Right cardiac atrium (tissue), 5 donors: ENCODE data around the gene COL19A1. TPM values are rescaled to one million over a fixed set of nuclear protein-coding genes. Genes with fewer than 3 reads are reported as not detected.

Source experiments
- ATAC-seq, 2 donors: fragments of 200-7000 bp; cut with Tn5 transposase; one replicate each; pipeline versions ENCODE4 v1.8.0 to v1.9.1; 2020; ENCODE audit warnings: moderate library complexity in 2 of 2, mild to moderate bottlenecking in 1 of 2
- DNase-seq, 3 donors: peaks; one replicate each; pipeline ENCODE4 v3.0.0-alpha.2; 2020
- H3K27ac ChIP-seq: one replicate; pipeline ENCODE4 v1.5.1; 2013; ENCODE audit warnings: mild to moderate bottlenecking, low read length, control low read depth, moderate library complexity
- H3K27me3 ChIP-seq: one replicate; pipeline ENCODE4 v1.6.1; 2013; ENCODE audit not compliant: control insufficient read depth, insufficient read depth
- H3K4me1 ChIP-seq: one replicate; pipeline ENCODE4 v1.6.1; 2013; ENCODE audit warnings: low read length; ENCODE audit not compliant: control insufficient read depth, insufficient read depth
- H3K4me3 ChIP-seq: one replicate; pipeline ENCODE4 v1.5.1; 2013; ENCODE audit warnings: low read length, control low read depth
- H3K9me3 ChIP-seq: one replicate; pipeline ENCODE4 v1.6.1; 2013; ENCODE audit warnings: low read length; ENCODE audit not compliant: control insufficient read depth
- WGBS: extraction: QIAGEN DNeasy Blood & Tissue Kit; methylation state at CpG from one replicate; pipeline ENCODE4 v1.1.7; 2013; 5-methylcytosine and 5-hydroxymethylcytosine counted together
- intact Hi-C, 4 donors: fragments of 100-400 bp; cut with DNase I; formaldehyde crosslinking; loops; one replicate each; pipeline versions ENCODE4 v1.11.0 to v1.14.0; 2022 to 2023
- polyA plus RNA-seq: library from polyadenylated mRNA; stranded (reverse); fragments of 200-250 nt; gene quantifications from one replicate; pipeline ENCODE4 v1.2.3, GENCODE V29; 2013
- total RNA-seq, 4 donors: library from RNA; stranded (reverse); fragmentation: NEBNext Ultra II Directional; extraction: Animal tissue kit (Norgen Biotek cat#: 25700); gene quantifications; one replicate each; pipeline ENCODE4 v1.2.1, GENCODE V29; 2021
- donor health status: healthy with polysubstance abuse.
- donor health status: DM: no; HTN: yes; CAD: no.
- donor health status: DM: no; HTN: no; CAD: no.
- donor health status: DM: no; HTN: yes; CAD: no; lungs with severe emphysema.
- donor health status: DM: yes; HTN: yes; CAD: no.

The COL19A1 gene
- total and polyA plus RNA-seq, 5 donors, result 1.0 to 6.0 (median 3.6) TPM

GRCh38 chr6:70028246-70028645 lies 161.9 kb downstream of the COL19A1 start:
- DNase-seq (no peak), ATAC-seq (no peak)
- 52% methylated on average over 1 of the region's 1 CpG for WGBS
- intact Hi-C loops, result no loop called here
- Histone ChIP-seq H3K9me3 (no peaks in the 10 kb centered on the region), H3K4me1 (no peaks in the 10 kb centered on the region), H3K27me3 (no peaks in the 10 kb centered on the region), H3K27ac (no peak overlapping the region), H3K4me3 (no peak overlapping the region)

- Histone ChIP-seq H3K27ac (no peak overlapping the region), H3K27me3 (no peaks in the 10 kb centered on the region), H3K9me3 (no peaks in the 10 kb centered on the region), H3K4me3 (no peak overlapping the region), H3K4me1 (no peaks in the 10 kb centered on the region)
- intact Hi-C loops, result no loop called here
- ATAC-seq, result no peak
- no peak for DNase-seq
These were observed 162.6 kb downstream of the COL19A1 start for GRCh38 chr6:70028926-70029325.

GRCh38 chr6:70033781-70034180 lies 167.4 kb downstream of the COL19A1 start:
- Histone ChIP-seq H3K27me3 (no peaks in the 10 kb centered on the region), H3K9me3 (no peaks in the 10 kb centered on the region), H3K4me1 (no peaks in the 10 kb centered on the region), H3K27ac (no peak overlapping the region), H3K4me3 (no peak overlapping the region)
- no peak for ATAC-seq
- intact Hi-C loops, result no loop called here
- 93% methylated on average over 3 of the region's 3 CpGs for WGBS
- no peak for DNase-seq

DNA sequence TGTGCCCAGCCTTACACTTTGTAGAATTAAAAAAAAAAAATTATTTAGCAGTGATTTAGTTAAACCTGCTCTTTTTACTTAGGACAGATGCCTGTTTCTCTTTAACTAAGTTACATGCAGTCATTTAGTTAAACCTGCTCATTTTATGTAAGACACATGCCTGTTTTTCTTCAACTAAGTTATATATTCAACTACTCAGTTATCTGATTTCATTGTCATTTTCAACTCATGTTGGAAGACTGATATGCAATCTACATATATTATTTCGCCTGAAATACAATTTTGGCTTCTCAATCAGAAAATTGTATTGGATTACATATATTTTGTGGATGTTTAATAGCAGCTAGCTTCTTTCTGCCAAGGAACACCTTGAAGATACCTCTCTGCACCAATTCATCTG lies 171.1 kb downstream of the COL19A1 start:
- no peaks in the 10 kb centered on the region for H3K9me3 ChIP-seq
- no peak for ATAC-seq
- H3K4me3 ChIP-seq, result no peak overlapping the region
- H3K27me3 ChIP-seq, result no peaks in the 10 kb centered on the region
- WGBS, result 63% methylated on average over 1 of the region's 1 CpG
- no peak overlapping the region for H3K27ac ChIP-seq
- intact Hi-C loops, result no loop called here
- no peaks in the 10 kb centered on the region for H3K4me1 ChIP-seq
- no peak for DNase-seq

DNA sequence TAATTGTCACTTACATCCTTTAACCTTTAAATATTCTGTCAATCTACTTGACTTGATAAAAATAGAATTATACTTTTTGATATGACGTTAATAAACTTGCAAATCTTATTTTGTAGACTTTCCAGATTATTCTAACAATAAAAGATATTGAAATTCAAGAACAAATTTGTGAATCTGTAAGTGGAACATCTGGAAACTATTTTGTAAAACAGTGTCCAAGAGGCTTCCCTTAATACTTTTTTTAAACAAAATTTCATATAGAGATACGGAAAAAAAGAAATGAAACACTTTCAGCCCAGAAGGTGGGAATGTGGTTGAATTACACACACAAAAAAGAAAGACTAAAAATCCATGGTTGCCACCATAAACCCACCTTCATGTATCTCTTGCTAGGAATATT lies 174.4 kb downstream of the COL19A1 start:
- Histone ChIP-seq H3K4me3 (no peak overlapping the region), H3K9me3 (no peaks in the 10 kb centered on the region), H3K4me1 (no peaks in the 10 kb centered on the region), H3K27me3 (no peaks in the 10 kb centered on the region), H3K27ac (no peak overlapping the region)
- no peak for DNase-seq
- WGBS, result 50% methylated on average over 2 of the region's 2 CpGs
- intact Hi-C loops, result no loop called here
- ATAC-seq, result no peak

DNA sequence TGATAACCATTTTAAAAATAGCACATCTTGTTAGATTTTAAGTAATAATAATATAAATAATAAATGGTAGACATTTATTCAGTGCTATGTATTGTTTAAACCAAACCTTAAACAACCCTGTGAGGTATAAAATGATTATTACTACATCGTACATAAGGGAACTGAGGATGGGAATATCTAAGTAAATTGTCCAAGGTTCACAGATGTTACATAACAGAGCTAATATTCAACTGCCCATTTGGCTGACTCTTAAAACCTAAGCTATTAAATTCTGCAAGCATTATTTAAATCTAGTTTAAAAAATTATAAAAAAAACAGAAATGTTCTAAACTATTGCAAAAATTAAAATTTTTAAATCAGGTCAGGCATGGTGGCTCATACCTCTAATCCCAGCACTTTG lies 175.1 kb downstream of the COL19A1 start:
- Histone ChIP-seq H3K9me3 (no peaks in the 10 kb centered on the region), H3K4me1 (no peaks in the 10 kb centered on the region), H3K27me3 (no peaks in the 10 kb centered on the region), H3K27ac (no peak overlapping the region), H3K4me3 (no peak overlapping the region)
- DNase-seq, result no peak
- no peak for ATAC-seq
- WGBS, result 78% methylated on average over 1 of the region's 1 CpG
- intact Hi-C loops, result no loop called here

- Histone ChIP-seq H3K4me3 (no peak overlapping the region), H3K4me1 (no peaks in the 10 kb centered on the region), H3K9me3 (no peaks in the 10 kb centered on the region), H3K27me3 (no peaks in the 10 kb centered on the region), H3K27ac (no peak overlapping the region)
- WGBS, result 65% methylated on average over 3 of the region's 3 CpGs
- DNase-seq (no peak), ATAC-seq (no peak)
- intact Hi-C loops, result no loop called here
These were observed 179.1 kb downstream of the COL19A1 start for GRCh38 chr6:70045413-70045812.

- WGBS, result 71% methylated on average over 5 of the region's 5 CpGs
- no peaks in the 10 kb centered on the region for H3K27me3 ChIP-seq
- no peak overlapping the region for H3K27ac ChIP-seq
- intact Hi-C loops, result no loop called here
- no peaks in the 10 kb centered on the region for H3K9me3 ChIP-seq
- H3K4me1 ChIP-seq, result no peaks in the 10 kb centered on the region
- ATAC-seq (no peak), DNase-seq (no peak)
- H3K4me3 ChIP-seq, result no peak overlapping the region
These were observed 185.1 kb downstream of the COL19A1 start for GRCh38 chr6:70051197-70052124.

- Histone ChIP-seq H3K27me3 (no peaks in the 10 kb centered on the region), H3K4me1 (no peaks in the 10 kb centered on the region), H3K27ac (no peak overlapping the region), H3K9me3 (no peaks in the 10 kb centered on the region), H3K4me3 (no peak overlapping the region)
- DNase-seq, result no peak
- no peak for ATAC-seq
- 34% methylated on average over 2 of the region's 2 CpGs for WGBS
- intact Hi-C loops, result no loop called here
These were observed 192.8 kb downstream of the COL19A1 start for GRCh38 chr6:70059039-70059719.

GRCh38 chr6:70060680-70061079 lies 194.3 kb downstream of the COL19A1 start:
- DNase-seq (no peak), ATAC-seq (no peak)
- H3K4me1 ChIP-seq, result no peaks in the 10 kb centered on the region
- 90% methylated on average over 5 of the region's 5 CpGs for WGBS
- no peak overlapping the region for H3K27ac ChIP-seq
- intact Hi-C loops, result no loop called here
- no peaks in the 10 kb centered on the region for H3K27me3 ChIP-seq
- no peak overlapping the region for H3K4me3 ChIP-seq
- no peaks in the 10 kb centered on the region for H3K9me3 ChIP-seq

GRCh38 chr6:70061546-70061945 lies 195.2 kb downstream of the COL19A1 start:
- Histone ChIP-seq H3K4me3 (no peak overlapping the region), H3K27me3 (no peaks in the 10 kb centered on the region), H3K4me1 (no peaks in the 10 kb centered on the region), H3K9me3 (no peaks in the 10 kb centered on the region), H3K27ac (no peak overlapping the region)
- ATAC-seq (no peak), DNase-seq (no peak)
- WGBS, result 55% methylated on average over 2 of the region's 2 CpGs
- intact Hi-C loops, result no loop called here
